Measurements from ENCODE around the gene CST3.

CST3 gene

DNA sequence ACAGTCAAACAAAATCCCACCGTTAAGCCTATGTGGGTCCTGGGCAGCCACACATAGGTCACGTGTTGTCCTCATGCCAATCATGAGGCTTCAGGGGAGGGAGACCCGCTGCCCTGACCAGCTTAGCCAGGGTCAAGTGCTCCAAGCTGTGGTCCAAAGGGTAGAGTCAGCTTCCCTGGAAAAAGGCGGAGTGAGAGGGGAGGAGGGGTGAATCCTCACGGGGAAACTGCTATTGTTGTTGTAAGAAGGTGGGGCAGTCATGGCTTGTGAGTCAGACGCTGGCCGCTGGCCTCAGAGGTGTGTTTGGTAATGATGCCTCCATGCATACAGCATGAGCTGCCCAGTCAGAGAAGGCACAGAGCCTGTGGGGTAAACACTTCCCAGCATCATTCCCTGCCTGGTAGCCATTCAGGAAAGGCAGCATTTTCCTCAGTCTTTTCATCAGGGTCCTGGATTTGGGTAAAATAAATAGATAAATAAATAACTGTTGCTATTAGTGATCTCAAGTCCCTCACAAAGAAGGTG is 8.7 kb downstream of the CST3 start:
- Histone ChIP-seq H4K20me1 (ENCODE audit: insufficient read depth, low read length) (peaks cover under 1% of the 10 kb centered on the region; the same call in 1 of the 2 replicates), H3K79me2 (ENCODE audit: insufficient read depth, low read length) (no peaks in the 10 kb centered on the region), H3K9ac (ENCODE audit: low read depth, low read length) (no peak overlapping the region), H3K27ac (ENCODE audit: low read length) (no peak overlapping the region), H2AFZ (ENCODE audit: low read depth, low read length) (no peak overlapping the region), H3K27me3 (ENCODE audit: insufficient read depth, low read length, poor library complexity) (peaks cover 22% of the 10 kb centered on the region), H3K4me1 (ENCODE audit: insufficient read depth, low read length) (no peaks in the 10 kb centered on the region), H3K4me2 (ENCODE audit: insufficient read depth, low read length) (no peak overlapping the region), H3K4me3 (ENCODE audit: low read depth in 1 of 2, low read length in 2 of 2) (no peak overlapping the region), H3K9me3 (ENCODE audit: insufficient read depth, low read length, severe bottlenecking) (no peaks in the 10 kb centered on the region), H3K36me3 (ENCODE audit: insufficient read depth, low read length) (no peaks in the 10 kb centered on the region)
- ATAC-seq (ENCODE audit: insufficient read depth, low read depth) = no peak
- DNase-seq = no peak
- TF ChIP-seq EZH2 (IDR thresholded peaks at IDR 0.05; ENCODE audit: borderline replicate concordance, low read depth, low read length, severe bottlenecking) = no peak
- TF ChIP-seq, protein P1, sequence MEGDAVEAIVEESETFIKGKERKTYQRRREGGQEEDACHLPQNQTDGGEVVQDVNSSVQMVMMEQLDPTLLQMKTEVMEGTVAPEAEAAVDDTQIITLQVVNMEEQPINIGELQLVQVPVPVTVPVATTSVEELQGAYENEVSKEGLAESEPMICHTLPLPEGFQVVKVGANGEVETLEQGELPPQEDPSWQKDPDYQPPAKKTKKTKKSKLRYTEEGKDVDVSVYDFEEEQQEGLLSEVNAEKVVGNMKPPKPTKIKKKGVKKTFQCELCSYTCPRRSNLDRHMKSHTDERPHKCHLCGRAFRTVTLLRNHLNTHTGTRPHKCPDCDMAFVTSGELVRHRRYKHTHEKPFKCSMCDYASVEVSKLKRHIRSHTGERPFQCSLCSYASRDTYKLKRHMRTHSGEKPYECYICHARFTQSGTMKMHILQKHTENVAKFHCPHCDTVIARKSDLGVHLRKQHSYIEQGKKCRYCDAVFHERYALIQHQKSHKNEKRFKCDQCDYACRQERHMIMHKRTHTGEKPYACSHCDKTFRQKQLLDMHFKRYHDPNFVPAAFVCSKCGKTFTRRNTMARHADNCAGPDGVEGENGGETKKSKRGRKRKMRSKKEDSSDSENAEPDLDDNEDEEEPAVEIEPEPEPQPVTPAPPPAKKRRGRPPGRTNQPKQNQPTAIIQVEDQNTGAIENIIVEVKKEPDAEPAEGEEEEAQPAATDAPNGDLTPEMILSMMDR (IDR thresholded peaks at IDR 0.05; ENCODE audit: borderline replicate concordance, extremely low read depth, low read length, poor library complexity, severe bottlenecking) = no peak

DNA sequence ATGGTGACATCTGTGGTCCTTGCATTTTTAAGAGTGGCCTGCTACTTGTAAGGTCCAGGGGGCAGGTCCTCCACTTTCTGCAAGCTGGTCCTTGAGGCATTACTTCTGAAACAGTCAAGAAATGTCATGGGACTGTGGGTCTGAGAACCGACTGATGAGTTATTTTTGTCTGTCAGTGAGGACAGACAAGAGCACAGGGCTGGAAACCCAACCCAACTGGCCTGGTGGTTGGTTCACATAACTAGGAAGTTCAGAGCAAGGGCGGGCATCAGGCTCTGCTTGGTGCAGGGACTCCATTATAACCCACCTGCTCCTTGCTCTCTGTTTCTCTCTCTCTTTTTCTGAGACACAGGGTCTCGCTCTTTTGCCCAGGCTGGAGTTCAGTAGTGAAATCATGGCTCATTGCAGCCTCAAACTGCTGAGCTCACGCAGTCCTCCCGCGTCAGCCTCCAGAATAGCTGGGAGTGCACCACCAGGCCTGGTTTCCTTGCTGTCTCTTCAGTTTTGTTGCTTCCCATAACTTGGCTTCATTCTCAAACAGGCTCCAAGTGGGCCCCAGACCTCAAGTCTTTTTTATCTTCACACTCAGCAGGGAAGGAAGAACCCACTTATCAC is 9.2 kb downstream of the CST3 start:
- Histone ChIP-seq H3K36me3 (ENCODE audit: insufficient read depth, low read length) (no peaks in the 10 kb centered on the region), H3K9ac (ENCODE audit: low read depth, low read length) (no peak overlapping the region), H3K4me2 (ENCODE audit: insufficient read depth, low read length) (no peak overlapping the region), H3K79me2 (ENCODE audit: insufficient read depth, low read length) (no peaks in the 10 kb centered on the region), H2AFZ (ENCODE audit: low read depth, low read length) (no peak overlapping the region), H3K27me3 (ENCODE audit: insufficient read depth, low read length, poor library complexity) (peaks cover 22% of the 10 kb centered on the region), H4K20me1 (ENCODE audit: insufficient read depth, low read length) (no peaks in the 10 kb centered on the region; the same call in 1 of the 2 replicates), H3K4me1 (ENCODE audit: insufficient read depth, low read length) (no peaks in the 10 kb centered on the region), H3K9me3 (ENCODE audit: insufficient read depth, low read length, severe bottlenecking) (no peaks in the 10 kb centered on the region), H3K4me3 (ENCODE audit: low read depth in 1 of 2, low read length in 2 of 2) (no peak overlapping the region), H3K27ac (ENCODE audit: low read length) (no peak overlapping the region)
- DNase-seq = no peak
- ATAC-seq (ENCODE audit: insufficient read depth, low read depth) = no peak
- TF ChIP-seq, protein P1 (IDR thresholded peaks at IDR 0.05; ENCODE audit: borderline replicate concordance, extremely low read depth, low read length, poor library complexity, severe bottlenecking) = no peak
- no peak for TF ChIP-seq EZH2 (IDR thresholded peaks at IDR 0.05; ENCODE audit: borderline replicate concordance, low read depth, low read length, severe bottlenecking)

DNA sequence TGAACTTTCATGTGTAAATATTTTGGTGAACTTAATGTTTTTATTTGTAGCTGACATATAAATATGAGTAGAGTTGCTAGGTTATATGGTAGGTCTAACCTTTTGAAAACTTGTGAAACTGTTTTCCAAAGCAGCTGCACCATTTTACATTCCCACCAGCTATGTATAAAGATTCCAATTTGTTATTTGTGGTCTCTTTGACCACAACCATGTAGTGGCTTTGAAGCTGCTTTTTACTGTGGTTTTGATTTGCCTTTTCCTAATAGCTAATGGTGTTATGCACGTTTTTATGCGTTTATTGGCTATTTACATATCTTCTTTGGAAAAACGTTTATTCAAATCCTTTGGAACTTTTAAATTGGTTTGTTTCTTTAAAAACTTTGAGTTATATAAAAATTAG is 10.3 kb downstream of the CST3 start:
- no peak overlapping the region for H3K4me2 ChIP-seq (ENCODE audit: insufficient read depth, low read length)
- H3K9me3 ChIP-seq (ENCODE audit: insufficient read depth, low read length, severe bottlenecking) = no peaks in the 10 kb centered on the region
- no peak overlapping the region for H2AFZ ChIP-seq (ENCODE audit: low read depth, low read length)
- ATAC-seq (ENCODE audit: insufficient read depth, low read depth) (no peak), DNase-seq (no peak)
- H3K27me3 ChIP-seq (ENCODE audit: insufficient read depth, low read length, poor library complexity) = peaks cover 19% of the 10 kb centered on the region
- no peak overlapping the region for H3K4me3 ChIP-seq (ENCODE audit: low read depth in 1 of 2, low read length in 2 of 2)
- no peaks in the 10 kb centered on the region; the same call in 1 of the 2 replicates for H4K20me1 ChIP-seq (ENCODE audit: insufficient read depth, low read length)
- TF ChIP-seq, protein P1 (IDR thresholded peaks at IDR 0.05; ENCODE audit: borderline replicate concordance, extremely low read depth, low read length, poor library complexity, severe bottlenecking) = no peak
- no peak for TF ChIP-seq EZH2 (IDR thresholded peaks at IDR 0.05; ENCODE audit: borderline replicate concordance, low read depth, low read length, severe bottlenecking)
- H3K9ac ChIP-seq (ENCODE audit: low read depth, low read length) = no peak overlapping the region
- H3K36me3 ChIP-seq (ENCODE audit: insufficient read depth, low read length) = no peaks in the 10 kb centered on the region
- H3K4me1 ChIP-seq (ENCODE audit: insufficient read depth, low read length) = peaks cover 7% of the 10 kb centered on the region
- no peak overlapping the region for H3K27ac ChIP-seq (ENCODE audit: low read length)
- H3K79me2 ChIP-seq (ENCODE audit: insufficient read depth, low read length) = no peaks in the 10 kb centered on the region

Measured in DND-41 (cell line).